DMS79 (cell line): Measurements from ENCODE around the gene CXCR4.
A peak's percentile ranks its signal among the peaks of the same experiment; 100 is the strongest.

Source experiments
- DNase-seq: peaks from one replicate; lab custom pipeline; 2025; lab: John Stamatoyannopoulos, UW

The CXCR4 gene

DNA sequence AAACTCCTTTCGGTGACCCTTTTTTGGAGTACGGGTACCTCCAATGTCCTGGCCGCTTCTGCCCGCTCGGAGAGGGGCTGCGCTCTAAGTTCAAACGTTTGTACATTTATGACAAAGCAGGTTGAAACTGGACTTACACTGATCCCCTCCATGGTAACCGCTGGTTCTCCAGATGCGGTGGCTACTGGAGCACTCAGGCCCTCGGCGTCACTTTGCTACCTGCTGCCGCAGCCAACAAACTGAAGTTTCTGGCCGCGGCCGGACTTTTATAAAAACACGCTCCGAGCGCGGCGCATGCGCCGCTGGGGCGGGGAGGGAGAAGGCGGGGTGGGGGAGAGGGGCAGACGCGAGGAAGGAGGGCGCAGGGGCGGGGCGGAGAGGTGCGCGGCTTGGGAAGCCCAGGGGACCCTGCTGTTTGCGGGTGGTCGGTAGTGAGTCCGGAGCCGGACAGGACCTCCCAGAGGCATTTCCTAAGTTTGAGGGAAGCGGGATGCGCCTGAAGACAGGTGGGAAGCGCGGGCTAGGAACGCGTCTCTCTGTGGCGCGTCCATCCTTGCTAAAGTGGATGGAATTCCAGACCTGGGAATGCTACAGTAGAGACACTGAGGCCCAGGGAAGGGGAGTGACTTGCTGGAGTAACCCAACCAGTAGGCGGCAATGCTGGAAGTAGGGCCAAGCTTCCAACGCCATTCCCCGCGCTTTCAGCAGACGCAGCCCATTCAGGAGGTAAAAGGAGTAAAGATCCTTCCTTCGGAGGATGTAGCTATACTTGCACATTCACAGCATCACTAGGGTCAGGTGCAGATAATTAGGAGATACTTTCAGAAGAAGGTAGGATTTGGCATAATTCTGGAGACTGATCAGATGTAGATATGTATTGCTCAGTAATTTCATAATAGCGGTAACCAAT is at the start of gene CXCR4:
Gene CXCR4 (minus strand): TSS at position 241 of the 910 bp plus-strand sequence. CDS start 89 bp downstream, at position 152.
- peak; percentile 91 for DNase-seq

DNA sequence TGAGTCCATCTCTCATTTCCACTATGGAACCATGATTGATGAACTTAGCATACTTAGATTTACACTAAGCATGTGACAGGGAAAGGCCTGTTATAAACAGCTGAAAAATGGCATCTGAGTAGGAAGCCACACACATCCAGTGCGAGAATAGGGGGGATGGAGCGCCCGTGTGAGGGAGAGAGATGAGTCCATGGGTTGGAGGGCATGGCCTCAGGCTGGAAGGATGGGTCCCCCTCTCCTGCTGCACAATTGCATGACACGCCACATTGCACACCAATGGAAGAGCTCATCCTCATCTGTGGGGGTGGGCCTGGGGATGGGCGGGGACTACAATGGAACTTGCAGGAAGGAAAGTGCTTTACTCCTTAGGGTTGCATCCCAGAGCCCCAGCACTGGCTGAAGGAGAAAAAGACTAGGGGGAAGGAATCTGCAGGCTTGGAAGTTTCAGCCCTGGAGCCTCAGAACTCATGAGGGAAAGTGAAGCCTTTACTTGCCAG is 46.4 kb upstream of the CXCR4 start:
- no peak for DNase-seq

DNA sequence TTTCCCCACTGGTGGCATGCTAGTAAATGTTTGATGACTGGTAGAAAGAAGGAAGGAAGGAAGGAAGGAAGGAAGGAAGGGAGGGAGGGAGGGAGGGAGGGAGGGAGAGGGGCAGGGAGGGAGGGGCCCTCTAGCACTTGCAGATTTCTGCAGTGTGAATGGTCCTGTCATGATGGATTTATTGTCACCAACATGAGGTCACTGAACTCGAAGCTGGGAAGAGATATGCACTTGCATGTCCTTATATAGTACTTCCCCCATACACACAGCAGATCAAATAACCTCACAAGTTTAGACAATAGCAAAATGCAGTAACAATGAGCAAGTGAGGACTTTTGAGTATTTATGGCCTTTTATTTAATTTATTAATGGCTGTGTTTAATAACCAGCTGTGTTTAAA is 44.5 kb upstream of the CXCR4 start:
- DNase-seq = no peak

DNA sequence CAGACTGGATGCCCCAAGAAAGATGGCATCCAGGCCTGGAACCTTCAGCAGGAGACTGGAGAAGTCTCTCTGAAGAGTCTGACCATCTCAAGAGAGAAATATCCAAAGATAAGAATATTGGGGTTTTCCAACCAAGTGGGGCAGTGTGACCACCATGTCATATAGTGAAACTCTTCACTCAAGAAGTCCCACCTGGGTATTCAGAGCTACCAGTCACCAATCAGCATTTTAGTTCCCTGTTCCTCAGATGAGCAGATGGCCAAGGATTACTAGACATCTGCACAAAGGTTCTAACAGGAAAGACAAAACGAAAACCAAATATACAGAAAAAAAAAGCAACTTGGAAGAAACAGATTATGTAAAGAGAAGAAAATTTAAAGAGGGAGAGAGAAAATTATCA is 38.5 kb upstream of the CXCR4 start:
- no peak for DNase-seq

DNA sequence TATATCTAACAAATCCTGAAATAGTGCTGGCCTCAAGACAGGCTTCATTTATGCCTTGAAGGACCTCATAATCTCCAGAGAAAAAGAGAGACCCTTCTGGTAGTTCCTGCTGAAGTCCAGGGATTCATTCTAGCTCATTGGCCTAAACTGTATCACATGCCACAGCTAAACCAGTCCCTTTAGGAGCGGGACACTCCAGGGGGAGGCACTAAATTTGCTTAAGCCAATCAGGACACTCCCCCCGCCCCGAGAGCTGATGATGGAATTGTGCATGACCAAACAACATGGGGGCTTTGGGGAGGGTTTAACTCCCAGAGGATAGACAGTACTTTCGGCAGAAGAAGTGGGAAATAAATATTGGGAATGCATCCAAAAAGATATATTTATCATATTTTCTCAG is 36.4 kb upstream of the CXCR4 start:
- no peak for DNase-seq

DNA sequence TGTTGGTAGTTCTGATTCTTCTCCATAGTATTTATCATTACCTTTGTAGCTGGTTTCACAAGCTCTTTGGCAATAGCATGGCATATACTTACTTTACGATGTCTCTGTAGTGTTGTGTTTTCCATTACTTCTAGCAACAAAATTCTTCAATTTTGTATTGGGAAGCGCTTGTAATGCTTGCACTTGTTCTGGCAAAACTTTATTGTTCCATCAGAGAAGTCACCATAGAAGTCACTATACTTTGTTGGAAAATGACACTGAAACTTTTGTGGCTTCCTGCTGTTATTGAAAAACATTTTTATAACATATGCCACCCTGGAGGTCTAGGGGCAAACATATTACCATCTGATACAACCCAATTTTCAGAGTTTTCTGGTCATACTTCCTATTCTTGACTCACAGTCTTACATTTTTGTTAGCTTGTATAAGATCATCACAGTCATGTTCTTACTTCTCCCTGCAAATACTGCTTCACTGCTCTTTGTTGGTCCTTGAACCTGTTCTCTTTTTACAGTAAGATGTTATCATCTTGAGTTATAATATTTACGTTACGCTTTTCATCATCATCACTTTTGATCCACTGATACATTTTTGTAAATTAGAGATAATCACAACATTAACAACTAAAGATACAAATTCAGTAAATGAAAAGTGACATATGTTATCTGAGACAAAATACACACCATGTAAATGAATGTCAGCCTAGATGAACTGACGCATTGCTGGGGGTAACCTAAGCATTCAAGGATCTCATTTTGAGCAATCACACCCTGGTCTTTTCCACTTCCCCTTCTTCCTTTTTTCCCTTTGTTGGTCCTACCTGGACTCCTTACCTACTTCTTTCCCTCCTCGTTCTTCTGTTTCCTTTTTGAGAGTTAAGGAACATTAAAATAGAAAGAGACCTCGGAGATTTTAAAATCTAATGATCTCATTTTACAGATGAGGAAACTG is 33.3 kb upstream of the CXCR4 start:
- DNase-seq = no peak

DNA sequence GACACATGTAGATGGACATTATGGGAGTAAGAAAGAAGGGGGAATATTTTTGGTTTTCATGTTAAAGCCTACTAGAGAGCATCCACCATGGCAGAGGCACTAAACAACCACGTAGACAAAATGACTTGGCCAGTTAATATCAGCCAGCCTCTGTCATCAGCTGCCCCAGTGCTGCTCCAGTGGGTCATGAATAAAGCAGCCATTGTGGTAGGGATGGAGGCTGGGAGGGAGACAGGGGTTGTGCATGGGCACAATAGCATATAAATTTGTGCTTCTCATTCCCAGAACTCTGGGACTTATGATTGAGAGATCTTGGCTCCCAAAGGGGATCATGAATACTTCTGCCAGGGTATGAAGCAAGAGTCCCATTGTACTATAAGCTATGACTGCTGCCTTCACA is 31.1 kb upstream of the CXCR4 start:
- no peak for DNase-seq

DNA sequence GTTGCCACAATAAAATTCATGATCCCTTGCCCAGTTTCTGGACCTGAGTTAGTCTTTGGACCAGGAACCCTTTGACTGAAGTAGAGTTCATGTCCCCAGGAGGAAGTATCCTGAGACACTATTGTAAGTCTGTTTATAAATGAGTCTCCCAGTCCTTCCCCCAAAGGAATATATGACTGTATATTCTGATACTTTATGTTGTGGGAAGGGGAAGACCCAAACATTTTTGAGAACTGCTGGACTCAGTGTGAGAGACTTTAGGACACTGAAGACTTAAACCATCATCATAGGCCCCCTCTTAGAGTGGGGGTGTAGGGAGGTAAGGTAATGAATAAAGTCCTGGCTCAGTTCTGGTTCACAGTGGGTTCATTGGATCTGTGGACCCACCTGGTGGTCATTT is 28.6 kb upstream of the CXCR4 start:
- no peak for DNase-seq

DNA sequence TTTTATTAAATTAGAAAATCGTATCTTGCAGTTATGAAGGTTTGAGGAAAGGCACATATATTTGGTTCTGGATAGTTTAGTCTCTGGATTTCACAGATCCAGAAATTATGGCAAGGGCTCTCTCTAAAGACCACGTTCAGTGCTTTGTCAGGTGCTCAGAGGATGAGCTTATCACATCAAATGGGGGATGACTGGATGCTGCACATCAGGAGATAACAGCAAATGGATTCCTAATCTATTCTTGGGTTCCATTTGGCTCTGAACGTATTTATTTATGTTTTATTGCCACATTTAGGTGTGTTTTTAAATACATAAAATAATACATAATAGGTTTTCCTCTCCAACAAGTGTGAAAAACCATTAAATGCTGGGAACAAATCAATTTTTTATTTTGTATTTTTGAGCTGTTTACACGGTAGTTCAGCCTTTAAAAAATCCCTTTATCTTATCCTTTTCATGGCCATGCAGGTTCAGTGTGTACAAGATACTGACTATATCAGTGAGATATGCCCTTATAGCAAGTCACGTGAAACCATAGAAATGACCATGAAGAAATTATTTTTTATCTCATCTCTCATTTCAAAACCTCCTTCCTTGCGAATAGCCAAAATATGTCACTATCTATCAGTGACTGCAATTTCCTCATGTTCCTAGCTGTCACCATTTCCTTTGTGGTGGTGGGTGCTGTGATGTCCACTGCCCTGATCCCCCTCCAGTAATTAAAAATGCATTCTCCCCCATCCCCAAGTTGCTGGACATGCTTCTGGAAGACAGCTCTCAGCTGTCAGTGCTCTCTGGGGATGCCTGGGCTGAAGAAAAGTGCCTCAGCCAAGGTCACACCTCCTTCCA is 25.9 kb upstream of the CXCR4 start:
- DNase-seq = no peak

DNA sequence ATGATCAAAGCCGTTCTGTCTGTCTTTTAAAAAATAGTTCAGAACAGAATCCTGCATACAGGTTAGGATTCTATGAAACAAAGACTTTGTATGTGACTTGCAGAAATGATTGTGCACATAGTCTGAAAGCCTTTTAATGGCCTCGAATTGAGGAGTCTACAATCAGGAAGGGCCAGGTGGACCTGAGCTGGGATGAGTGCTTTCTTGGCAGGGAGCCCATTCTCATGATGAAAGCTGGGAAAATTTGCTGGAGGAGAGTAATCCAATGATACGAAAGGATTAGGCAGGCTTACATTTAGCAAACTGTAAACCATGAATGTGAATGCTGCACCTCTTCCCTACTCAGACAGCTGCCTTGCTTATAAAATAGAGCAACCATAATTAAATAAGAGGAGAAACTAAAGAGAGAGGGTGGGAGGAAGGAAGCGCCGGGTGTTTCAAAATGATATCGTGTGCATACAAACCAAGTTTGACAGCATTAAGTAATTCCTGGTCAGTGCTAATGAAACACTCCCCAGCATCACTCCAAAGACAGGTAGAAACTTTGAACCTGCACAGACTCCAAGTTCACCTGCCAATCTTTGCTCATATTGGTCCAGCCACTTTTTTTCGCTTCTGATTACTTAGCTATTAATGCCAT is 23.7 kb upstream of the CXCR4 start:
- DNase-seq = peak; percentile 95

DNA sequence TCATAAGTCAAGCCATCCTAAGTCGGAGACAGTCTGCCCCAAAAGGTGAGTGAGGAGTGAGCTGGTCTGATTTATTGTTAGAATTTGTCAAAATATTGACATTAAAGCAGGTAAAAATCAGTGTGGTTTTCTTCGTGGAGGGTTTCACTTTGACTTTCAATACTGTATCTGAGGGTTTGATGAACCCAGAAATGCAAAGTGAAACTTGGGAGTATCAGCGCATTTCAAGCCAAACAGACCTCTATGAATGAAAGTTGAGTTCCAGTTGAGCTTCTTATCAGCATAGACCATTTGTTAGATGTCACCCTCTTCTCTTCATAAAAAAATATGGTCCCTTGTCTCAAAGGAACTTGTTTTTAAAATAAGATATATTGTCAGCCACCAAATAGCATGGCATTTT is 21.7 kb upstream of the CXCR4 start:
- DNase-seq = no peak

DNA sequence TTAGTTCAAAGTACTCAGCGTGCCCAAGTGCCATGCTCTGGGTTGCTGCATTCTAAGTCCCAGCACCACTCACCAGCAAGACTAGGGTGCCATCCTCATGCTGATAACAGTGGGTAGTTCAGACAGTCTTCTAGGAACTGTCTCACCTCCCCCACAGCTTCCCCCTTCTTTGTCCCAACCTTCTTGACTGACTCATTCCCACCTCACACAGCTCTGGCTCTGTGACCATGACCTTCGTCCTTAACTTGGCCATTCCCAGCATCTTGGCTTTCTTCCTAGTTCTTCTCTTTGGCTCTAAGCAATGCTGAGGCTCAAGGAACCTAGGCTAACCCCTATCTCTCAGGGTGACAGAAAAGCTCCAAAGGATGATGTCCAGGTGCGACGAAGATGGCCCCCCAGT is 20.0 kb upstream of the CXCR4 start:
- no peak for DNase-seq

DNA sequence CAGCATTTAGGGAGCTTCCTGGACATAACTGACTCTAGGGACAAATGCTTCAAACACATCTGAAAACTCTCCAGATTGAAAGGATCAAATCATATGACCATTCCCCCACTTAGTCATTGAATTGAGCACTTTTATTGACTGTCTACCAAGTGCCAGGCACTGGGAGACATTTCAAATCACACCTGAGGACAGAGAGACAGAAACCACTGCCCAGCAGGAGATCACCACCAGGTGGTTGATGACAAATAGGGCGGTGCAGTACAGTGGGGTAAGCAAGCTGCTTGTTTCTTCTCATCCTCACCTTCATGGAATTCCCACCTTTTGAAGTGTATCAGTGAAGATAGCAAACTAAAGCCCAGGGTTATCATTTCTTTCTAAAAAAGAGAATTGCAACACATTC is 19.0 kb upstream of the CXCR4 start:
- peak; percentile 62 for DNase-seq

DNA sequence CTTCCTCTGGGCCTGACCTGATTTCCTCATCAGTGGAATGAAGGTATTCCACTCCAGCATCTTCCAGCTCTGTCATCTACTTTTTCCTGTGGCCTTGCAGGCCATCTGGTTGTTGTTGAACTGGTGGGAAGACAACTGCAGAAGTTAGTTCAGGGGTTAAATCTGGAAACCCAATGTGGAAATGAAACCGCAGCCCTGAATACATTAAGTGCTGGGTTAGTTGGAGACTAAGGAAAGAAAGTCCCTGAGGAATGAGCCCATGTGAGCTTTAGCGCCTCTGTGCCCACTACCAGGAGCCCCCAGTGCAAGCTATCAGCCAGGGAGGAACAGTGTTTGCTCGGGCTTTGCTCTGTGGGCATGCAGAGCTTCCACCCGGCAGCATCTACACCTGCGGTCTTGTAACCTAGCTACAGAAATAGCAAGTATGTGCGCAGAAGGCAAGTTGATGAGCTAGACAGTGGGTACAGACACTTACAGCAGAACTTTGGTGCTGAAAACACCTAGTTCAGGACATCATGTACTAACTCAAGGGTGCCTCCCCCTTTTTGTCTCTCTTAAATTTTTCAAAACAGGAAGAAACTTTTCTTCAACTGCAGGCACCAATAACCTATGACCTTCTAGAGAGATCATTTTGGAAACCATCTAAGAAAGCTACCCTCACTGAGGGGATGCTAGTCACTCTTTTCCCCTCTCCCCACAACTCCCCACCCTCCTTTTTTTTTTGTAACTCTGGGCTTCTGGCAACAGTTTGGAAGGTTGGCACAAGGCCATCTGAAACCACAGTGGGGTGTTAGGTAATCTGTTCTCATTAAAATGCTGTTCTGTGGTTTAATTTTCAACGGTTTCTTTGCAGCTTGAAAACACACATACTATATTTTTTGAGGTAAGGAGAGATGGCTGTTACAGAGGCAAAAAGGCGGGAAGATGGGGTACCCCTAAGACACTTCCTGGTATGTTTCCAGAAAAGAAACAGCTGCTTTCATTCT is 18.3 kb upstream of the CXCR4 start:
- peak; percentile 61 for DNase-seq

DNA sequence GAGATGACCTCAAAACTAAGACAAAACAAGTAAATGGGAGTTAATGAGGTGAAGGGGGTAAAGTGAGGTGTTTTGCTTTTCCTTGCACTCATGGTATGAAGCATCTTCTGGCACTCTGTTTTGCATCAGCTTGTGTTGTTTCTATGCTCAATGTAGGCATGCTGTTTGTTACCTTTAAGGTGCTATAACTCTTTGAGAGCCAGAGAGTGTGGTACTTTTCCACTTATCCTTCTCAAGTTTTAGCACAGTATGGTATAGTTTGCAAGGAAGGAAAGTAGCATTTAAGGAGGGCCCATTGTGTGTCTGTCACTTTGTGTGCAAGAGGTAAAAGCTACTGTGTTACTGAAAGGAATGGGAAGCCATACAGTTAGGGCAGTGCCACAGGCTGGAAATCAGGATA is 17.5 kb upstream of the CXCR4 start:
- DNase-seq = no peak

DNA sequence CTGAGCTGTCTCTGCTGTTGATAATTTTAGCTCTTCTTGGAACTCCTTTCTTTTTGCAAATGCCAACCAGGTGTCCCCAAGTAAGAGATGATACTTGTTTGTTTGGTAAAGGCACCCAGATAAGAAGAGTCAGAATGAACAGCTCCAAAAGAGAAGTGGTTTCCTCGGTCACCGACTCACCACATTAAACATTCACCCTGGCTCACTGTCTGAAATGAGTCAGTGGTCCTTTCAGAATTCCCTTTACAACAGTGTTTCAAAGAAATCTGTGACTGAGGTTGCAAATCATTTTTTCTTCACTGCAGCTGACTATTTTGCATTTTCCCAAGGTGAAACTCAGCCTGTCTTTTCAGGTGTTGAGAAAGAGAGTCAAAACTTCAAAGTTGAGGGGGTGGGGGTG is 16.2 kb upstream of the CXCR4 start:
- no peak for DNase-seq

DNA sequence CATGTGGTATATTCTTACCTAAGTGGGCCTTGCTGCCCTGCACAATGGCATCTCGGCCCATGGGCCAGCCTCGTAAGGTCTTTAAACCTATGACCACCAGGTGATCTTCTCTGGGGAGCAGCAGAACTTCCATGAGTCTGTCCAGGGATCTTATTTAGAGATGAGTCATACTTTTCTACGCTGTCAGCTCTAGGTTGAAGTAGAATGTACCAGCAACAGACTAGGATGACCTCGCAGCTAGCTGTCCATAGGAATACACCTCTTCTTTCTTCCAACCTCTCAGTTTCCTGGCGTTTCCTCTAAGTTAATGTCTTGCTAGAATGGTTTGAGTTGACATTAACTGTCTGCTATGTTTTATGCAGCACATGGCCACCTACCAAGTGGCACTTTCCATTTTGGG is 15.6 kb upstream of the CXCR4 start:
- DNase-seq = no peak

DNA sequence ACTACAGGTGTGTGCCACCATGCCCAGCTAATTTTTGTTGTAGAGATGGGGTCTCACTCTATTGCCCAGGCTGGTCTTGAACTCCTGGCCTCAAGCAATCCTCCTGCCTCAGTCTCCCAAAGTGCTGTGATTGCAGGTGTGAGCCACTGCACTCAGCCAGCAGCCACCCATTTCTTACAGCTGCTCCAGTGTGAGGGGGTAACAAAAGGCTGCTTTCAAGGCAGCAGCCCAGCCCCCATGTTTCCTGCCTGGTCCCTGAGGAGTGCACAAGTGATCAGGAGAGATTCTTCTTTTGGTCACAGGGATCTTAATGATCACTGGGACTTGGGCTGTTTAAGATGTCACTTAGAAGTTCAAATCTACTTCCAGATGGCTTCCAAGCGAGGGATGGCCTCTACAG is 15.2 kb upstream of the CXCR4 start:
- no peak for DNase-seq

DNA sequence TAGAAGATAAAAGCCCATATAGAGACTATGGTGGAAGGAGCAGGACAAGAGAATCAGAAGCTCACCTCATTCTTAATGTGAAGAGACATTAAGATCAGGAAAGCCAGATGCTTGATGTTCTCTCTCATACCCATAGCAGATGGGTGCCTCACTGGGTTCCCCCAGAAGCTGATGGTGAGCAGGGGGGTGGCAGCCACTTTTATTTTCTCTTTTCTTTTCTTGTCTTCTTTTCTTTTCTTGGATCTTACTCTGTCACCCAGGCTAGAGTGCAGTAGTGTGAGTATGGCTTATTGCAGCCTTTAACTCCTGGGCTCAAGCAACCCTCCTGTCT is 14.8 kb upstream of the CXCR4 start:
- DNase-seq = no peak
